NCI-H2196 (cell line): Measurements from ENCODE around the gene DGKB.

Experiments
- DNase-seq: peaks from one replicate; lab custom pipeline; 2025; ENCODE audit not compliant: unreplicated experiment; lab: John Stamatoyannopoulos, UW

The DGKB gene

DNA sequence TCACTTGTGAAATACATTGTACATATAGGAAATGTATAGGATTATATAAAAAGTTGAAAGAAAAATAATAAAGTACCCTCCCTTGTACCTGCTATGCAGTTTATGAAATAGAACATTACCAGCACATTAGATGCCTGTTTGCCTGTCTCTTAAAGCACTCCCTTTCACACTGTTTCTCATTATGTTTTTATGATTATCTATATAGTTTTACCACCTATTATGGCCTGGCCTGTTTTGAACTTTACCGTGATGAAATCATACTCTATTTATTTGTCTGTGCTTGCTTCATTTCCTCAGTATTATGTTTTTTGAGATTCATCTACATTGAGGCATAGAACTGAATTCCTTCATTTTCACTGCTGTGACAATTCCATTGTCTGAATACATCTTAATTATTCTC lies 41.1 kb downstream of the DGKB start:
- no peak for DNase-seq

DNA sequence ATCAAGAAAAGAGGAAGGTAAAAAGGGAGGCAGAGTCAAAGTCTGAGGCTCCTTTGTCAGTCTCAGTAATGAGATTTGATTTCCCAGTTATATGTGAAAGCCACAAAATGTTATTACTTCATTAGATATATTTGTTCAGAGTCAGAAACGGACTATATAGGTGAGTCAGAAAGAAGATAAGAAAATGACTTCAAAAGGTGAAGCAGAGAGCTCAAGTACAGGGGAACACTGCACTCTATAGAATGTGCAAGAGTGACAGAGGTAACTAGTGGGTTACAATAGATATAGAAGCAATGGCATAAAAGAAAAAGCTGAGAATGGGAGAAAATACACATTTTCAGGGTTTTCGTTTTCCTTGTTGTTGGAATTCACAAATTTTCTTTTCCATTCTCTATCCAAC lies 43.3 kb downstream of the DGKB start:
- DNase-seq = no peak

DNA sequence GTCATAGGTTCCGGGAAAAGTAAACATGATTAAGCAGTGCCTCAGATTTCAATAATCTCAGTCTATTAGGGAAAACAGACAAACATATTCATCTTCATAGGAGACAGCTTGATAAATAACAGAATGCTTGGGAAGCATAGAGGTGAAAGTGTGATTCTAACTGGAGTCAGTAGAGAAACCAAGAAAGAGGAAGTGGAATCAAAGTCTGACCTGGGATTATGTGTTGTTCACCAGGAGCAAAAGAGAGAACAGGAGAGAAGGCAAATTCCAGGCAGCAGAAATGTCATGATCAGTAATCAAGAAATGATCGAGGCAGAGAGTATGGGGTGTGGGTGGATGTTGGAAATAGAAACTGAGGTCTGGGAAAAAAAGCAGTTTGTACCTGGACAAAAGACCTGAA lies 43.7 kb downstream of the DGKB start:
- no peak for DNase-seq

DNA sequence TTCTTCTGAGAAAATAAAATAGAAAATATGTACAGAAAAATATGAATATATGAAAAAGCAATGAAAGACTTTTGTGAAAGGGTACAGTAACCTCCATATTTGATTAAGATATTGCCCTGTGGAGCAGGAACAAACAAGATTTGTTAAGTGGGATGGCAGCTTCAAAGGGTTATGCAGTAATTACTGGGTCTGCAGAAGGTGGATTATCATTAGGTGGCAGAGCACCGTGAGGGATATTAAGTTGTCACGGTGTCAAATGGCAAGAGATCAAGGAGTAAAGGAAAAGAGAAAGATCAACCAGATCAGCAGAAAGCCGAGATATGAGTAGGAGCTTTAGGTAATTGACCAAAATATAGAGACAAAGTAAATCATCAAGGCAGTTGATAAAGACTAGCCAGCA lies 44.1 kb downstream of the DGKB start:
- no peak for DNase-seq

DNA sequence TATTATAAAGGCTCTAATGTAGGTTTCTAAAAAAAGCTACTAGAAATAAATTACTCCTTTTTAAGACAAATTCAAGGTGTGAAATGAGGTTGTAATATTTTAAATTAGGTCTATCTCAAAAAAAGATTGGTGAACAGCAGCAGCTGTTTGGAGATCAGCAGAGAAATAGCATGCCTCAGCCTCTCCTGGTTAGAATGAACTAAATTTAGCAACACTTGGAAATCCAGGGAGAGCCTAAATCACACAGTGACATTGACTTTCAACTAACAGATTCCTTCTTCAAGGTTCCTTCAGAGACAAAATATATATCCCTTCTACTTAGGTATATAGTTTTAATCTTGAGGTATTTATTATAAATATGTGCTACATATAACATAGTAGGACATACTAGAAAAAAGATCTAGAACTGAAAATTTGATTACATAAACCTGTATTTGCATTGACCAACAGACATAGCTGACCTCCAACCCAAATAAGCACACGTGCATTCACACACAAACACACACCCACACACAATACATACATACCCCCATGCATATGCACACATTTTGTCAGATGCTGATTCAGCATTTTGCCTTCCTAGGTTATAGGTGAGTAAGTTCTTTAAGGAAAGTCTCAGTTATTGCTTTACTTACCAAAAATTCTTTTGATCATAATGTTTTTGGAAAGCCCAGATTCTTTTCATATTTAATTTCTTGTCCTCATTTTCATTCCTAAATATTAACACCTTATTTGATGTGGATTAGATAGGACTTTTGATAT lies 47.3 kb downstream of the DGKB start:
- no peak for DNase-seq

DNA sequence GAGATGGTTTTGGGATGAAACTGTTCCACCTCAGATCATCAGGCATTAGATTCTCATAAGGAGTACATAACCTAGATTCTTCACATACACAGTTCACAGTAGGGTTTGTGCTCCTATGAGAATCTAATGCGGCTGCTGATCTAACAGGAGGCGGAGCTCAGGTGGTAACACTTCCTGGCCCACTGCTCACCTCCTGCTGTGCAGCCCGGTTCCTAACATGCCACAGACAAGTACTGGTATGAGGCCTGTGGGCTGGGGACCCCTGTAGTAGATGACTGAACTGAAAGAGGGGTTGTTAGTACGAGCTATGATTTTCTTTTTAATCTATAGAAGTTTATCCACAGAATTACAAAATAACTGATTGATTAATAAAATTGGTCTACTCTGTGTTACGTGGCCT lies 48.1 kb downstream of the DGKB start:
- no peak for DNase-seq

DNA sequence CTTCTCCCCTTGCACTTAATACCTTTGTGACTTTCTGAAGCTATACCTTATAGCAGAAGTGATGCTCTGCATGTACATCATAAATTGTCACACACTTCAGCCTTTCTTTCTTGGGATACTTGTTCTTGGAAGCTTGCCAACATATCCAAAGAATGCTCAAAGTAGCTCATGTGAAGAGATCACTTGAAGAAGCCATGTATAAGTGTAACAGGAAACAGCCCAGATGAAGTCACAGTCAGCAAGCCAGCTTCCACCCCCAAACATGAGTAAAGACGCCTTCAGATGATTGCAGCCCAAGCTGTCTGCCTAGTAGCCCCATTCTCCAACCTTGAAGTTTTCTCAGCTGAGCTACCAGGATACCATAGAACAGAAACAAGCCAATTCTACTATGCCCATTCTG lies 50.9 kb downstream of the DGKB start:
- no peak for DNase-seq

DNA sequence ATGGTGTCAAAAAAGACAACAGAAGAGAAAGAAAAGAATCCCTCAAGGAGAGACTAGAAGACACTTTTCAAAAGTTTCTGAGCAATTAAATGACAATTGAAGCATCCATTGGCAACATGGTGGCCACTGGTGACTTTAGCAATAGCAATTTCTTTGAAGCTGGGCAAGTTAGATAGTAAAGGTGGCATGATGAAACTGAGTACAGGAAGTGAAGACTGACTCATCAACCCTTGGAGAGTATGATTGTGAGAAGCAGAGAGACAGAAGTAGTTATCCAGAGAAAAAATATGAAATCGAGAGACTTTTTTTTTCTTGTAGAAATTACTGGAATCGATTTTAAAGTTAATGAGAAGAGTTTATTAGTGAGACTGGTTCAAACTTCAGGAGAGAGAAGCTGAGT lies 52.5 kb downstream of the DGKB start:
- no peak for DNase-seq

DNA sequence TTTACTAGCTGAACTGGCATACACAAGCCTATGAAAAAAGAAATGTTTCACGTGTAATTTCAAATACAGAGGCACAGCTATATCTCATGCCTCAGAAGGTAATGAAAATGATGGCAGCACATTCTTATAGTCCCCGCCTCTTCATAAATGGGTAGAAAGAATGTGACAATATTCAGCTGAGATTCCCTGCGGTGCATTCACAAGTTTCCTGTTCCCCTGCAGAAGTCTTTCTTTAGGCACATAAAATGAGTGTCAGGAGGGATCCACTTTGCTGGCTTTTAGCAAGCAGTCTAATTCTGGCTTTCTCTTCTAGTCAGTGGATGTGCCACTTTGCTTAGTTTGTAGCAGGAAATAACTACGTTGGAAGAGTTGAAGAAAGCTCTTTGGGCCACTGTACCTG lies 56.1 kb downstream of the DGKB start:
- DNase-seq = no peak

DNA sequence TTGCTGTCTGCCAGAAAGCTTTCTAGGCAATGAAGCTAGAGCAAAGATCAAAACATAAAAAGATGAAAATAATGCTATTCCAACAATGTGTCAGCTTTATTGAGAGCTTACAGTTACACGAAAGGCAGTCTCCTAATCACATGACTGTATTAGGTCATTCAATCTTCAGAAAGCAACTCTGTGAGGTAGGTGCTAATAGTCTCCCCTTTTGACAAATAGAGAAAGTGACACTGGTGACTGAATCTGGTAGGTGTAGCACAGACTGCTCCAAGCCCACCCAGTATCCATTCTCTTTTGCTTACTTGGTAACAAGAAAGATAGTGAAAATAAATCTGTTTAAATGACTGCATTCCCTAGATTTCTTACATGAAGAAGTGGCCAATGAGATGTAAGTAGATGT lies 58.8 kb downstream of the DGKB start:
- DNase-seq = no peak

DNA sequence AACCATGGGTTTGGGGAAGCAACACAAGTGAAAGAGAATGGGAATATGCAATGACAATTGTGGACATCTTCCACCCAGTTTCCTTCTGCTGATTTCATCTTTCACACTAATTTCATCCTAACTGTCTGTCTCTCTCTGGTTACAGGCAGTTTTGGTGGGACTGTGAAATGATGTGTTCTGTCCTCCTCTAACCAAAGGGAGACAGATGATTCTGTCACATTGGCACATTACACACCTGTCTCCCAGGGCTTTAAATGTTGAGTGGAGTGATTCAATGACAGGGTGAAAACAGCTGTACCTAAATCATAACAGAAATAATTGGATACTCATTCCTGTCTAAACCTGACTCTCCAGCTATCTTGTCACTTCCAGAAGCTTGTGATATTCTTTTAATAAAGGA lies 60.0 kb downstream of the DGKB start:
- no peak for DNase-seq

DNA sequence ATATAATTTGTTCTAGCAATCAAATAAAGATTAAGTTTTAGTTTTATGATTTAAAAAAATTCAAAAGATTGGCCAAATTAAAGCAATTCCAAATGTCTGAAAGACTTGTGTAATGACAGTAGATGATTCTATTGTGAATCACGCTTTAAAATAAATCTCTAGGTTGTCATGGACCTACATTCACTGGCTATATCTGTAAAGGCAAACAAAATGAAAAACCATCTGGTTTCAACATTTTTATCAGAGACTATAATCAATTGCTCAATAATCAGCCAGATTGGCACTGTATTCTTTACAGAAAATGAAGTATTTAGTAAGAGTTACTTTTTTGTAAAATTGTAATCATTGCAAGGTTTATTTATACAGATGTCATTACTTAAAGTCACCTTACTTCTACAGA lies 60.7 kb downstream of the DGKB start:
- no peak for DNase-seq

DNA sequence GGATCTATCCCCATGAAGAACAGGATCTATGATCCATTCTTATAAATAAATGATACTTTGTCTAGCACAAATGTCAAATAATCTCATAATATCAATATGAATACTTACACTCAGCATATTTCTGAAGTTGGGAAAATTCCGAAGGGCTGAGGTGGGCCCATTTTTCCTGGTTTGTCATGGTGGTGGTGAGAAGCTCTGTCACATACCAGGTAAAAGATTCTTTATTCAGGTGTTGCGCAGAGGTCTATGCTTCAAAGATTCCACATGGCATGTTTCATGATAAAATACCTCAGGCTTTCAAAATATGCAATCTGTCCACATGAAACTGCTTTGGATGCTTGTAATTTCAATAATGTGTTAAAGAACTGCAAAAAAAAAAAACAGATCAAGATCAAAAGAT lies 61.5 kb downstream of the DGKB start:
- DNase-seq = no peak

DNA sequence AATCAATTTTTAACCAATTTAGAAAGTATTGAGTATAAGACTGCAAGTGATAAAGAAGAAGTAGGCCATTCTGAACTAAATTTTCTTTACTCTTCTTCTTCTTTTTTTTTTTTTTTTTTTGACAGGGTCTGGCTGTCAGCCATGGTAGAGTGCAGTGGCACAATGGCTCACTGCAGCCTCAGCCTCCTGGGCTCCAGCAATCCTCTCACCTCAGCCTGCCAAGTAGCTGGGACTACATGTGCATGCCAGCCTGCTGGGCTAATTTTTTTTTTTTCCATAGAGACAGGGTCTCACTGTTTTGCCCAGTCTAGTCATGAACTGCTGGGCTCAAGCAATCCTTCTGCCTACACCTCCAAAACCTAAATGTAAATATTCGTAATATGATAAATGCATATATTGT lies 63.2 kb downstream of the DGKB start:
- peak; percentile 5 for DNase-seq

DNA sequence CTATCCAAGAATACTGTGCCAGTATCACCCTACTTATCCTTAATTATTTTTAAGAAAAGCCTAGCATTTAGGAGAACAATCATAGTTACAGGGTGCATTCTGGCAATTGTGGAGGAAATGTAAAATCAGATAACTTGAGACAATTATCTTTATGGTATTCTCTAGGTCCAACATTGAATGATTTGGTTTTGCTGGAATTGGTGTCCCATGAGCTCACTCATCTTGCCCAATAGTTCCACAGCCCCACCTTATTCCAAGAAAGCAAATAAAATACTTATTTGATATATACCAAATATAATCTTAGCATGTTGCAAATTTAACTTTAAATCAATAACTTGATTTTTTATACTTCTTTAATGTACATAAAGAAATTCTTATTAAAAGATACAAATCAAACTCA lies 65.3 kb downstream of the DGKB start:
- no peak for DNase-seq

DNA sequence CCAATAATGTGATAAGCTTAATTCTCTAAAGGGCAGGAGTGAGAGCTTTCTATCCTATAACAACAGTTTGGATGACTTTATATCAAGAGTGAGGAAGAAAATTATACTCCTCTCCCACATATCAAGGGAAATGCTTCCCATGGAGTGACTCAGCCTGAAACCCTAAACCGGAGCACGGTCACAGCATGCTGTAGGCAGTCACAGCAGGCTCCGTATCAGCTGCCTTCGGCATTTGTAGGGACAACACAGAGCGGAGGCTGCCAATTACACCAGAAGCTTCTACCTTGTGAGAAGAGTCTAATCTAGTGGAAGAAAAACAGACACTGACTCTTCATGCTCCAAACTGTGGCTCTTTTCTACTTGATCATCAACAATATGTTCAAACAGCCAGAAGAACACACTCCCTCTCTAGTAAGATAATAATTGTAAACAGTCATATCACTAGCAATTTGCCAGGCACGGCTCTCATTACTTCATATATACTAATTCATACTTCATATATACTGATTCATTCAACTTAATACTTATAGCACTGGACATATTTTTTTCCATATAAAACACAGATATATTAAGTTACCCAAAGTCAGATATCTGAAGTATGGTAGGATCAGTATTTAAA lies 65.9 kb downstream of the DGKB start:
- DNase-seq = peak; percentile 57

DNA sequence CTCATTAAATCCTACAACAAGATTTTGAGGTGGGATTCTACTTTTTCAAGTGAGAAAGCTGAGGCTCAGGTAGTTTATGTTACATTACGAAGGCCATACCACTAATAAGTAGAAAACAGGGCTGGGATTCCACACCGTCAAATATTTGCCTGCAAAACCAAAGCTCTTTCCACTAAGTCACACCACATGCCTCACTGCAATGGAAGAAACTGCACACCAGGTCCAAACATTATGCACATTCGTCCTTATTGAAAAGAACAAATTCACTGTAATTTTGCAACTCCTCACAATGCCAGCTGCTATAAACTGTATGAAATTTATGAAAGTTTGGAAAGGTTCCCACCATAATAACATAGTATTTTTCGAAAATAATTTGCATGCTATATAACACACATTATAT lies 66.5 kb downstream of the DGKB start:
- DNase-seq = no peak

DNA sequence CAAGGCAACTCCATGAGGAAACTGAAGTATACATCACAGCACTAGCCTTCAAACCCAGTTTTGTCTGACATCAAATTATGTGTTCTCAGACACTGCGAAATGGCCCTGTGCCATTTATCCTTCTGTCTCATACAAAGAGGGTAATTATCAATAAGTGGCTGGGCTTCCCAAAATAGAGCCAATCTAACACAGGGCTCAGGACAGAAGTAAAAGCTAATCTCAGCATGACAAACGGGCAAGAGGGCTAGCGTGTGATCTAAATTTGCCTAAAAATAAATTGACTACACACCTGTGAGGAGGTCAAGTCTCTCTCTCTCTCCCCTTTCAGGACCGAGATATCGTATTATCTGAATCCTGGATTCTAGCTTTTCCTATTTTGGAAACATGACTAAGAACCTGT lies 67.2 kb downstream of the DGKB start:
- peak; percentile 10 for DNase-seq

DNA sequence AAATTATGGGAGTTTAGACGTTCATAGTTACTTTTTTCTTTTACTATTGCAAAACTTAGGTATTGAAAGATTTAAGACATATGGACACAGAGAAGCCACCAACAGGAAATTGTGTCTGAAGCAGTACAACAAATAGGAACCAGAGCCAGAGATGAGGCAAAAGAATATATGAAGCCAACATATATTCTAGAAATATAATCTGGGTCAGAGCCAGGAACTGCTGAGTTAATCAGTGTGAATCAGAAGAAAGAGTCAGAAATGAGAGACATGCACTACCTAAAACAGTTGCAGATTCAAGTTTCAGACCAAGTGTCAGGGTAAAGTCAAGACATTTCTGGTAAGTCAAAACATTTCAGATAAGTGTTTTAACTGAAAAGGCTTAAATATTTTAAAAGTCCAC lies 67.7 kb downstream of the DGKB start:
- DNase-seq = no peak

DNA sequence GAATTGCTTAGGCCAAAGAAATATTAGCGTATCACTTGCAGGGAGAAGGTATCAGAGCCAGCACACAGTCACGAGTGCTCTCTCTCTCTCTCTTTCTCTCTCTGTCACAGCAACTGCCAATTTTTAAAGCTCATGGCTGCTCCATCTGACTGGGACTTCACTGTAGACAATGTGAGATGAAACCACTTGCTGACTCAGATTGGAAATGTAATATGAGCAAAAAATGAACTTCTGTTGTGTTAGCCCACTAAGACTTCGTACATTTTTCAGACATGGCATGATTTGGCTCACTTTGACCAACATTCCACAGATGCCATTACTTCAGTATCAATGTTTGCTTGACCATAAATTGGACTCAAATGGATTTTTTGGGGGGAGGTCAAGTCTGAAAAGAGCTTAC lies 68.1 kb downstream of the DGKB start:
- peak; percentile 8 for DNase-seq

DNA sequence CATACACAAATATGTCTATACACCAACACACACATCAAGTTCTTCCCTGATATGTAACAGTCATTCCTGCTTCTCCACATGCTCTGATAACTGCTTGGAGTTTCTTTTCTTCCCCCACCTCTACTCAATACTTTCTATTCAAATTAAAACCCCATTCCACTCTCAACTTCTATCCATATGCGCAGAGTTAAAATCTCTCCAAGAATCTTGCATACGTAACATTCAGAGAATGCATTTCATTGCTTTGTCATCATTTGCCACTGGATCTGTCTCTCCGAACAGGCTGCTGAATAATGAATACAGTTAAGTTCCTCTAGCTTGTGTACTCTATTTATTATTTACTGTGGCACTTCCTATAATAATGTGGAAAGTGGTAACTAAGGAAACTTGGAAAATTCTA lies 68.8 kb downstream of the DGKB start:
- DNase-seq = no peak

DNA sequence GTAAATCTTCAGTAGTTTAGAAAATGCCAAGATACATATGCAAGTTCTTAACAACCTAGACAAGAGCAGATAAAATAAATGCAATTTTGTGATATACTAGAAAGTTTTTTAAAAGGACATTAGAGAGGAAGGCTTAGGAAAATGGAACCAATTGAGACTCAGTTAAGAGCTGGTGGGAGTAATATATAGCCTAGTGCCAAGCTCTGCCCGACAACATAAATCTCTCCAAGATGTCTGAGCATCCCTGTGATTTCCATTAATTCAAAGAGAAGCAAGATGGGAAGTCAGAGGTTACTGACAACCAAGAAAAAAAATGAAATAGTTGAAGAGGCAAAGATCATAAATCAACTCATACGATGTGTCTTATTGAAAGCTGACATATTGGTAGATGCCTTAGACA lies 74.5 kb downstream of the DGKB start:
- no peak for DNase-seq

DNA sequence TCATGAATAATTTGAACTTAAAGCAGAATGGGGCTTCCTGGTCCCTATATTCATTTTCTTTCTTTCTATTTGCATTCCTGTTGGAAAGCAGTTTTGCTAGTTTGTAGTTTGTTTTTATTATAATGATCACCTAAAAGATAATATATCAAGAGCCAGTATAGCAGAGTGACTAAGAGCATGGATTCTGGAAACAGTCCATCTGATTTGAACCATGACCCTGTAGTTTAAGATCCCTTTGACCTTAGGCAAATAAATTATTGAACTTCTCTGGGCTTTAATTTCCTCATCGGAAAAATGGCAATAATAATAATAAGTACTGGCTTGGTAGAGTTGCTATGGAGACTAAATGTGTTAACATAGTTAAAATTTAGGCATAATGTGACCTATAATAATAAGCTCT lies 76.1 kb downstream of the DGKB start:
- DNase-seq = no peak
